Activated CD4-positive, alpha-beta T cell treated with anti-CD3 and anti-CD28 coated beads for 36 hours (primary cell): ENCODE results near the gene NSRP1. TPM values are rescaled to one million over a fixed set of nuclear protein-coding genes. Genes with fewer than 3 reads are reported as not detected.

ENCODE experiments used
- ATAC-seq: fragments of 200-7000 bp; cut with Tn5 transposase; one replicate; pipeline ENCODE4 v1.10.0; 2021; ENCODE audit warnings: mild to moderate bottlenecking, moderate library complexity
- CTCF ChIA-PET: fragments of 350-600 bp; sonication (Branson Sonifier 250); formaldehyde crosslinking; loops from one replicate; lab custom pipeline; 2021; ENCODE audit warnings: antibody characterized with exemption; lab: Charles Lee
- POLR2A ChIA-PET: fragments of 350-600 bp; sonication (Branson Sonifier 250); formaldehyde crosslinking; loops from one replicate; lab custom pipeline; 2021; ENCODE audit warnings: antibody characterized with exemption, inconsistent platforms; lab: Charles Lee
- DNase-seq: peaks from one replicate; pipeline ENCODE4 v3.0.0-alpha.2; 2020
- H3K27ac Mint-ChIP-seq: one replicate; pipeline ENCODE4 v1.8.0; 2021; ENCODE audit warnings: mixed read lengths
- H3K27me3 Mint-ChIP-seq: one replicate; pipeline ENCODE4 v1.8.0; 2021; ENCODE audit warnings: mixed read lengths
- H3K36me3 Mint-ChIP-seq: one replicate; pipeline ENCODE4 v1.8.0; 2021; ENCODE audit warnings: low read depth, mixed read lengths
- H3K4me1 Mint-ChIP-seq: one replicate; pipeline ENCODE4 v1.8.0; 2021; ENCODE audit warnings: mixed read lengths
- H3K4me3 Mint-ChIP-seq: one replicate; pipeline ENCODE4 v1.8.0; 2021; ENCODE audit warnings: mild to moderate bottlenecking, moderate library complexity, mixed read lengths
- H3K9me3 Mint-ChIP-seq: one replicate; pipeline ENCODE4 v1.8.0; 2021; ENCODE audit warnings: low read depth, mixed read lengths
- intact Hi-C, 2 experiments: fragments of 100-400 bp; cut with DNase I in 1 of 2; cut with micrococcal nuclease in 1 of 2; formaldehyde crosslinking; loops; one replicate each; pipeline versions ENCODE4 v1.14.2 to v1.15.1; 2022 to 2024; cut with DNase I, micrococcal nuclease
- total RNA-seq, 2 experiments: library from RNA; stranded (reverse); gene quantifications; one replicate each; pipeline ENCODE4 v1.2.3, GENCODE V29; 2021

The NSRP1 gene
- total RNA-seq, 2 experiments from 2014 or later = 29.9 to 43.0 TPM

DNA sequence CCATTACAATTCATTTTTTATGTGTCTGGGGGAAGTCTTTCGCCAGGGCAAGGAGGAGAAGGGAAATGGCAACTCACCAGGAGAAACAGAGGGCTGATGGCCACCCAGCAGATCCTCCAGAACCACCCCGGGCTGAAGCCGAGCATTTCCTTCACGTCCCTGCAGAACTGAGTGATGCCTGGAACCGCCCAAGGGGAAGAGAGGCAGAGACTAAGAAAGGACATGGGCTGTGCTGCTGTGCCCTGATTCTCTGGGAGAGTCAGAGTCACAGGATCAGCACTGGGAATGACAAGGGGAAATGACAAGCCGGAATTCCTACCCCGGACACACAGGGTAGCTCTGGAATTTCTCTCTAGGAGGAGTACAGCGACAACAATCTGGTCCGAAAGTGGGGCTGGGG lies 91.0 kb downstream of the NSRP1 start:
- Mint-ChIP-seq H3K4me1 (no peaks in the 10 kb centered on the region), H3K27me3 (peaks cover 9% of the 10 kb centered on the region), H3K27ac (no peak overlapping the region), H3K36me3 (no peaks in the 10 kb centered on the region), H3K9me3 (no peaks in the 10 kb centered on the region), H3K4me3 (no peak overlapping the region)
- ATAC-seq = no peak
- ChIA-PET CTCF (no interaction called here), POLR2A (no interaction called here)
- no peak for DNase-seq
- intact Hi-C loops = no loop called here

DNA sequence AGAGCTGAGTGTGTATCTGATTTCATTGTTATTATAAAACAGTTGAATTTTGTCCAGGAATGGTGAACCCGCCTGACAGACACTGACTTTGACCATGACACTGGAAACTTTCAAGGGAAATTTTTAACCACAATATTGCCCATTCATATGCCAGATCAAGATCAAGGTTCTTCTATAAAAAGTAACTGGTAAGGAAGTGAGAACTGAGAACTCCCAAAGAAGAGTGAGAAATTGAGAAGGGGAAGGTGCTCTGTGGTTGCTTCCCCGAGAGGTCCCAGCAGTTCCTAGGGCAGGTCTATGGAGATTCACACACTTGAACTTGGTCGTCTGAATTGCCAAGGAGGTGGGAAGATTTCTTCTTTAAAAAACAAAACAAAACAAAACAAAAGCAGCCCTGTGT lies 91.6 kb downstream of the NSRP1 start:
- Mint-ChIP-seq H3K27ac (no peak overlapping the region), H3K27me3 (peaks cover 9% of the 10 kb centered on the region), H3K4me3 (no peak overlapping the region), H3K9me3 (no peaks in the 10 kb centered on the region), H3K36me3 (no peaks in the 10 kb centered on the region), H3K4me1 (no peaks in the 10 kb centered on the region)
- ChIA-PET POLR2A (no interaction called here), CTCF (no interaction called here)
- DNase-seq (no peak), ATAC-seq (no peak)
- intact Hi-C loops = no loop called here

DNA sequence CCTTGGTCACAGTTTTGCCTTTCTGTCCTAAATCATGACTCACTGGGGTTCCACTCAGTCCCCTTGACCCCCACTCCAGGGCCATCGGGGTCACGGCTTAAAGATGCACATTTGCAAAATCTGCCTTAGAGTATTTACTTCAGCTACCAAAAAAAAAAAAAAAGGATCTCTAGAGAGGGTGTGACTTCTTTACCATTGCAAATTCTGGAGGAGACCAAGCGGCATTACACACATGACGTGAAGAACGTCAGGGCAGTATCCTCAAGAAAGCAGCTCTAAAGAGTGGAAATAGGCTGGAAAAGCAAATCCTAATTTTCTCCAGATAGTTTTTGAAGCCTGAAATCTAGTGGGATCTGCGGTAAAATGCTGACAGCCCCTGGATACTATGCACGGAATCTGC lies 93.3 kb downstream of the NSRP1 start:
- ChIA-PET CTCF (no interaction called here), POLR2A (no interaction called here)
- Mint-ChIP-seq H3K36me3 (no peaks in the 10 kb centered on the region), H3K27ac (no peak overlapping the region), H3K4me1 (no peaks in the 10 kb centered on the region), H3K4me3 (no peak overlapping the region), H3K27me3 (peaks cover 9% of the 10 kb centered on the region), H3K9me3 (no peaks in the 10 kb centered on the region)
- DNase-seq (no peak), ATAC-seq (no peak)
- intact Hi-C loops = no loop called here

DNA sequence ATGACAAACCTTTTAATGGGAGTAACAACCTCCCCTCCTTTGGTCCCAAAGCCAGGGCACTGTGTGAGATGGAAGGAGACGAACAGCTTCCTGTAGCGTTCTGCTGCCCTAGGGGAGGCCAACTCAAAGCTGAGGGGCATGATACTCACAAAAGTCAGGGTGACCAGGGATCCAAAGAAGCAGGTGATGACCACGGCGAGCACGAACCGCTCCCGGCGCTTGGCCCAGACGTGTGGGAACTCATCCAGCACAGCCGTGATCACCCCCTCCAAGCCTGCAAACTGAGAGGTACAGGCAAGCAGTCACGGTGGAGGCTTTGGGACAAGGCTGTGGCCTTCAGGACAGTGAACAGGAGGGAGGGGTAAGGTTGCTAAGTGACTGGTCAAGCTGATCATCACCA lies 93.8 kb downstream of the NSRP1 start:
- Mint-ChIP-seq H3K27ac (no peak overlapping the region), H3K4me3 (no peak overlapping the region), H3K27me3 (peaks cover 9% of the 10 kb centered on the region), H3K36me3 (no peaks in the 10 kb centered on the region), H3K9me3 (no peaks in the 10 kb centered on the region), H3K4me1 (no peaks in the 10 kb centered on the region)
- ChIA-PET CTCF (no interaction called here), POLR2A (no interaction called here)
- intact Hi-C loops = no loop called here
- DNase-seq = no peak
- ATAC-seq = no peak

DNA sequence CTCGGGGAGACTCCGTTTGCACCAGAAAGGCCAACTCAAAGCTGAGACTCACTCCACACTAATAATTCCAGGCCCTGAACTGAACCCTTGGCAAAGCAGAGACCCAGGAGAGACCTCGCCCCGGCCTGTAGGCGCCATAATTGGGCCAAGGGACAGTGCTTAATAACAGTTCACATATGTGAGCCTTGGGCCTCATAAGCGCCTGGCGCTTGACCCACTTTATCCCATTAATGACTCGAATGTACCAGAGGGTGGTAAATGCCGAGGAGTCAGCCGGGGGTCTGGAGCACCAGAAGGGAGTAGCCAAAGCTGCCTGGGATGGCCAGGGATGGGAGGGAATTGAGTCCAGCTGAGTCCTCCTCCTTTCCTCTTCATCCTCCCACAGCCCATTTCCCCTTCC lies 94.3 kb downstream of the NSRP1 start:
- CTCF ChIA-PET = no interaction called here
- intact Hi-C loops = no loop called here
- no peaks in the 10 kb centered on the region for H3K36me3 Mint-ChIP-seq
- H3K9me3 Mint-ChIP-seq = no peaks in the 10 kb centered on the region
- H3K27ac Mint-ChIP-seq = no peak overlapping the region
- peaks cover 9% of the 10 kb centered on the region for H3K27me3 Mint-ChIP-seq
- no peaks in the 10 kb centered on the region for H3K4me1 Mint-ChIP-seq
- H3K4me3 Mint-ChIP-seq = no peak overlapping the region
- DNase-seq = no peak
- ATAC-seq = no peak
- POLR2A ChIA-PET = no interaction called here

DNA sequence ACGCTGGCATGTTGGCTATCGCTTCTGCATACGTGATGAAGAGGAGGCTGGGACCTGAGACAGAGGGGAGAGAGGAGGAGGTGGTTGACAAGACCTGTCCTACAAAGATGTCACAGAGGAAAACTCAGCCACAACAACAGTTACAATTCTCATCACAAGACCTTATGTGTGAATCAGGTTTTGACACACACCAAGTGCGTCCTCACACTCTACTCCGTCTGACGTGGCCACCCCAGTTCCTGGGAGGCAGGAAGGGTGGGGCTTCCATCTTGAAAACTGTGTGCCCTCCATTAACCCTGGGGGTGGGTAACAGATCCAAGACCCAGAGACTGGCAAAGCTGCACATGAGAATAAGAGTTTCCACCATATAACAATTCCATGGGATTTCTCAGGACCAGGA lies 94.8 kb downstream of the NSRP1 start:
- no peak for DNase-seq
- no peaks in the 10 kb centered on the region for H3K9me3 Mint-ChIP-seq
- intact Hi-C loops = no loop called here
- H3K4me1 Mint-ChIP-seq = no peaks in the 10 kb centered on the region
- ChIA-PET POLR2A (no interaction called here), CTCF (no interaction called here)
- H3K27me3 Mint-ChIP-seq = peaks cover 9% of the 10 kb centered on the region
- no peak for ATAC-seq
- H3K27ac Mint-ChIP-seq = no peak overlapping the region
- no peak overlapping the region for H3K4me3 Mint-ChIP-seq
- no peaks in the 10 kb centered on the region for H3K36me3 Mint-ChIP-seq

DNA sequence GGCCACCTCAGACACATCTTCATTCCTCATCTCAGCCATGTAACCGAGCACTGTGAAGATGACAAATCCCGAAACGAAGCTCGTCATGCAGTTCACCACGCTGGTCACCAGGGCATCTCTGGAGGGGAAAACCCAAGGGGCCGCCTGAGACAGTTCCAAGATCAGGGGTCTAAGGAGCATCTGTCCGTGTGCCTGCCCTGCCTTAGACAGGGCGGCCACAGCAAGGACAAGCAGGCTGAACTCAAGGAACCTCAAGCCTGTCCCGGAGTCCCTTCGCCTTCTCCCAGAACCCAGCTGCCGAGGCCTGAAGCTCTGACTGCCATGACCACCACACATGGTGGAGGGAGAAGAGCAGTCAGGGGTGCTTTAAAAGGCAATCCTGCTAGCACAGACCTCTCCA lies 96.1 kb downstream of the NSRP1 start:
- ATAC-seq (peak; percentile 26), DNase-seq (no peak)
- H3K9me3 Mint-ChIP-seq = no peaks in the 10 kb centered on the region
- peaks cover 6% of the 10 kb centered on the region for H3K27me3 Mint-ChIP-seq
- ChIA-PET POLR2A (interaction anchor here (0.6 kb wide), 1 partner anchor 1714 kb away, joined by 3 read pairs; no protein-coding TSS in a partner anchor), CTCF (interaction anchor here (0.6 kb wide), 1 partner anchor 40 kb away, joined by 3 read pairs; no protein-coding TSS in a partner anchor)
- no peaks in the 10 kb centered on the region for H3K36me3 Mint-ChIP-seq
- no peaks in the 10 kb centered on the region for H3K4me1 Mint-ChIP-seq
- intact Hi-C loops = no loop called here
- H3K4me3 Mint-ChIP-seq = no peak overlapping the region
- no peak overlapping the region for H3K27ac Mint-ChIP-seq

DNA sequence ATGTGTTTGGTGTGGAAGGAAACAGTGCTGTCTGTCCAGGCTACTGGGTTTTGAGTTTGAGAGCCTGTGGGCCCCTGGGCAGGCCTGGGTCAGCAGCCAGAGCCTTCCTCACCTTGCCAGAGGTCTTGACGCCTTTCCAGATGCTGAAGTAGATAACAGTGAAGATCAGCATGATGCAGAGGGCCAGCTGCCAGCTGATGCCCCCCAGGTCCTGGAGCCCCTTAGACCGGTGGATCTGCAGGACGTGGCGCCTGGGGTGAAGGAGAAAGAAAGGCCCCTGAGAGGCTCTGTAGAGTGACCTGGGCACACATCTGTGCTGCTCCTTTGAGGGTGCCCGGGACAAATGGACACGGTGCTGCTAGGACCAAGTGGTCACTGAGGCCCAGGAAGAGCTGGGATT lies 100.4 kb downstream of the NSRP1 start:
- CTCF ChIA-PET = interaction anchor here (0.7 to 1.1 kb wide), 2 partner anchors 51 to 1368 kb away, joined by 3 to 4 read pairs; no protein-coding TSS in a partner anchor
- Mint-ChIP-seq H3K4me3 (no peak overlapping the region), H3K9me3 (no peaks in the 10 kb centered on the region), H3K36me3 (no peaks in the 10 kb centered on the region), H3K27ac (no peak overlapping the region), H3K4me1 (no peaks in the 10 kb centered on the region), H3K27me3 (no peaks in the 10 kb centered on the region)
- ATAC-seq = no peak
- no peak for DNase-seq
- intact Hi-C loops = no loop called here
- POLR2A ChIA-PET = no interaction called here

DNA sequence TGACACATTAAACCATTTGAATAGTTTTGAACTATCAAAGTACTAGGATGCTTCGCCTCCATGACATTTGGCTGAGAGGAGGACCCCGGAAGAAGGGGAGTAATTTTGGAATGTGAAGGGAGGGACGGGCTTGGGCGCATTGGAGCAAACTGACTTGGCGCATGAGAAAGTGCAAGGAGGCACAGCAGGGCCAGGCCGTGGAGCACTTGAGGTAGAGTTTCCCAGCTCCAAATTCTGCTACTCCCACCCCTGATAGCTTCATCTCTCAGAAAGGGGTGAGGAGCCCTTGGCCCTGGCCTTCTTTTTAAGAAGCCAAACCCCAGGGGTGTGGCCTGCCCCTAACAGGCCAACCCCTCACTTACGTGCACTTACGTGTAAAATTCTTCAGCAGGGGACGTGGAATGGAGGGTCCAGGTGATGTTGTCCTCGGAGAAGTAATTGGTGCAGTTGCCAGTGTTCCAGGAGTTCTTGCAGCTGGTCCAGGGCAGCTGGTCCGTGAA lies 101.2 kb downstream of the NSRP1 start:
- ChIA-PET POLR2A (no interaction called here), CTCF (interaction anchor here (0.6 to 1.1 kb wide), 3 partner anchors 14 to 1368 kb away, joined by 3 to 4 read pairs (median 3); no protein-coding TSS in a partner anchor)
- ATAC-seq = no peak
- H3K27me3 Mint-ChIP-seq = no peaks in the 10 kb centered on the region
- no peaks in the 10 kb centered on the region for H3K9me3 Mint-ChIP-seq
- H3K36me3 Mint-ChIP-seq = no peaks in the 10 kb centered on the region
- H3K4me3 Mint-ChIP-seq = no peak overlapping the region
- no peaks in the 10 kb centered on the region for H3K4me1 Mint-ChIP-seq
- no peak overlapping the region for H3K27ac Mint-ChIP-seq
- DNase-seq = no peak
- intact Hi-C loops = no loop called here

DNA sequence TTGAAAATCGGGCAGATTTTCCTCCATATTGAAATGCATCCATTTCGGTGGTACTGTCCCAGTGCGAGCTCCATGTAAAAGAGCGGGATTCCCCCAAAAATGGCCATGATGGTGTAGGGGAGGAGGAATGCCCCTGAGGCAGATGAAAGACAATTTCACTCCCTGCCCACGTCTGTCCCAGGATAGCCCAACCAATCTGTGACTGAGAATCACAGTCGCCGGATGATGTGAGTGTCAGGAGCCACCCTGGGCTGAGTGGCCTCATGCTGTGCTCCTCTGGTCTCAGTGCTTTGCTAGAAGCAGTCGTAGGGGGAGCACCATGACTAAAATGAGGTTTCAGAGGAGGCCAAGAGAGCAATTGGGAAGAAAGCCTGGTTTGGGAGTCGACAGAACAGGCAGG lies 102.2 kb downstream of the NSRP1 start:
- CTCF ChIA-PET = interaction anchor here (0.6 kb wide), 1 partner anchor 15 kb away, joined by 3 read pairs; no protein-coding TSS in a partner anchor
- Mint-ChIP-seq H3K4me3 (no peak overlapping the region), H3K36me3 (no peaks in the 10 kb centered on the region), H3K27ac (no peak overlapping the region), H3K4me1 (no peaks in the 10 kb centered on the region), H3K27me3 (no peaks in the 10 kb centered on the region), H3K9me3 (no peaks in the 10 kb centered on the region)
- ATAC-seq (no peak), DNase-seq (no peak)
- POLR2A ChIA-PET = no interaction called here
- intact Hi-C loops = no loop called here

DNA sequence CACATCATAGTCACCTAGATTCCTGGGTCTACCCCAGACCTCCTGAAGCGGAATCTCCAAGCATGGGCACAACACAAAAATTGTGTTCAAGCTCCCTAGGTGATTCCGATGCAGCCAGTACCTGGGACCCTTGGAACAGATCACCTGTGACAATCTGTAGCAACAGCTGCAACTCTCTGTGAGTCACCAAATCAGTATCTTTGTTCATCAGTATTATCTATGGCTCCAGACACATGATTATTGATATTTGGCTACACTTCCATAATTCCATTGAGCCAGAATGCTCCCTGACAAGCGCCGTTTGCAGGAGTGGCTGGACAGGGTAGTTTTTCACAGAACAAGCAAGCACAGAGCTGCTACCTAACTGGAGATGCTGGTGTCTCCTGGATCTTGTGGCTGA lies 102.7 kb downstream of the NSRP1 start:
- POLR2A ChIA-PET = no interaction called here
- CTCF ChIA-PET = interaction anchor here (0.8 kb wide), 1 partner anchor 17 kb away, joined by 3 read pairs; no protein-coding TSS in a partner anchor
- Mint-ChIP-seq H3K27ac (no peak overlapping the region), H3K27me3 (no peaks in the 10 kb centered on the region), H3K4me3 (no peak overlapping the region), H3K9me3 (no peaks in the 10 kb centered on the region), H3K4me1 (no peaks in the 10 kb centered on the region), H3K36me3 (no peaks in the 10 kb centered on the region)
- intact Hi-C loops = no loop called here
- ATAC-seq (no peak), DNase-seq (no peak)

DNA sequence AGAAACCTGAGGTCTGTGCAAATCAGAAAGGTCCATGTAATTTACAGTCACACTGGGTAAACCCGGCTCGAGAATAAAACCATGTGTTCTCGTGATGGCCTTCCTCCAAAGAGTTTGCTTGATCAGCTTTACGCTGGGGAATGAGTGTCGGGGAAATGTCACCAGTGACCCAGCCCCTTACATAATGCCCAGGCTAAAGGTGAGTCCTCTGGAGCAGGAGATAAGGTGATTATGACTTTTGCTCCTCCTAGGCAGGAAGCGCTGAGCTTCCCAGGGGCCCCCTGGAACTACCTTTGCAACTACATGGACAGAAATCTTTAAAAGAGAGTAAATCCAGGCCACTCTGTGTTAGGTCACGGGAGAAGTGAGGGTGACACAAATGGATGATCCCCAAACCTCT lies 103.2 kb downstream of the NSRP1 start:
- no peaks in the 10 kb centered on the region for H3K36me3 Mint-ChIP-seq
- no peak overlapping the region for H3K4me3 Mint-ChIP-seq
- H3K27me3 Mint-ChIP-seq = no peaks in the 10 kb centered on the region
- ChIA-PET CTCF (interaction anchor here (0.8 kb wide), 1 partner anchor 16 kb away, joined by 3 read pairs; no protein-coding TSS in a partner anchor), POLR2A (no interaction called here)
- DNase-seq (no peak), ATAC-seq (no peak)
- H3K4me1 Mint-ChIP-seq = no peaks in the 10 kb centered on the region
- no peak overlapping the region for H3K27ac Mint-ChIP-seq
- intact Hi-C loops = no loop called here
- H3K9me3 Mint-ChIP-seq = no peaks in the 10 kb centered on the region
